ENCODE results near the gene PIH1D1.
A peak's percentile ranks its signal among the peaks of the same experiment; 100 is the strongest.

Gene PIH1D1

GRCh38 chr19:49451430-49452181 lies at the start of gene PIH1D1:
PIH1D1 (minus strand) TSS chr19:49451814; CDS start chr19:49451574, 240 bp downstream.
- DNase-seq (ENCODE audit: low read depth), result peak; percentile 96

GRCh38 chr19:49499030-49499670 lies 47.5 kb upstream of the PIH1D1 start:
- DNase-seq (ENCODE audit: low read depth), result no peak

GRCh38 chr19:49498475-49498874 lies 46.9 kb upstream of the PIH1D1 start:
- no peak for DNase-seq (ENCODE audit: low read depth)

GRCh38 chr19:49497789-49498103 lies 46.1 kb upstream of the PIH1D1 start:
- no peak for DNase-seq (ENCODE audit: low read depth)

GRCh38 chr19:49497047-49497788 lies 45.6 kb upstream of the PIH1D1 start:
- DNase-seq (ENCODE audit: low read depth), result no peak

- no peak for DNase-seq (ENCODE audit: low read depth)
Measured at GRCh38 chr19:49496574-49497008, 45.0 kb upstream of the PIH1D1 start.

GRCh38 chr19:49492573-49493405 lies 41.2 kb upstream of the PIH1D1 start:
- DNase-seq (ENCODE audit: low read depth), result no peak

GRCh38 chr19:49491804-49492572 lies 40.4 kb upstream of the PIH1D1 start:
- no peak for DNase-seq (ENCODE audit: low read depth)

- no peak for DNase-seq (ENCODE audit: low read depth)
Measured at GRCh38 chr19:49491030-49491803, 39.6 kb upstream of the PIH1D1 start.

- no peak for DNase-seq (ENCODE audit: low read depth)
Measured at GRCh38 chr19:49490287-49491029, 38.8 kb upstream of the PIH1D1 start.

- DNase-seq (ENCODE audit: low read depth), result no peak
Measured at GRCh38 chr19:49489601-49490167, 38.1 kb upstream of the PIH1D1 start.

GRCh38 chr19:49488863-49489537 lies 37.4 kb upstream of the PIH1D1 start:
- DNase-seq (ENCODE audit: low read depth), result no peak

GRCh38 chr19:49488046-49488862 lies 36.6 kb upstream of the PIH1D1 start:
- DNase-seq (ENCODE audit: low read depth), result no peak

GRCh38 chr19:49487277-49488045 lies 35.8 kb upstream of the PIH1D1 start, which contains the start of gene RPL13A:
RPL13A (plus strand) TSS chr19:49487608; CDS start chr19:49487630, 22 bp downstream.
- peak; percentile 94 for DNase-seq (ENCODE audit: low read depth)

- no peak for DNase-seq (ENCODE audit: low read depth)
Measured at GRCh38 chr19:49486710-49487276, 35.2 kb upstream of the PIH1D1 start.

GRCh38 chr19:49486232-49486631 lies 34.6 kb upstream of the PIH1D1 start:
- no peak for DNase-seq (ENCODE audit: low read depth)
